ENCODE measurements around the gene RCOR1. TPM values are rescaled to one million over a fixed set of nuclear protein-coding genes. Genes with fewer than 3 reads are reported as not detected.
A peak's percentile ranks its signal among the peaks of the same experiment; 100 is the strongest.

Gene RCOR1
- total and polyA plus RNA-seq, 2 donors from 2014 or later: 4.9 to 17.9 TPM

- no peak overlapping the region for H3K9ac ChIP-seq (ENCODE audit: low read length in 3 of 3)
- H3K4me3 ChIP-seq (ENCODE audit: low read length in 3 of 3): no peak overlapping the region
- no peaks in the 10 kb centered on the region for H3K36me3 ChIP-seq (ENCODE audit: control insufficient read depth in 2 of 3, insufficient read depth in 3 of 3, low read length in 3 of 3)
- H3K27ac ChIP-seq (ENCODE audit: low read depth in 2 of 2, low read length in 2 of 2): no peak overlapping the region
- DNase-seq: peak in 4 of 5 donors; percentile 58 to 88 (median 75)
- intact Hi-C loops (cut with DNase I): no loop called here
- no peaks in the 10 kb centered on the region for H3K9me3 ChIP-seq (ENCODE audit: control insufficient read depth in 2 of 3, insufficient read depth in 1 of 3, low read length in 3 of 3)
- FAIRE-seq: peak; percentile 84
- no peaks in the 10 kb centered on the region for H3K27me3 ChIP-seq (ENCODE audit: control insufficient read depth, insufficient read depth, low read length)
- peak; percentile 70 for TF ChIP-seq CTCF (IDR thresholded peaks at IDR 0.05; ENCODE audit: borderline replicate concordance, extremely low read depth, insufficient read depth)
- H3K4me1 ChIP-seq (ENCODE audit: control insufficient read depth in 2 of 3, insufficient read depth in 2 of 3, low read depth in 1 of 3, low read length in 3 of 3): peaks cover 5 to 10% (median 7%) of the 10 kb centered on the region in 3 donors
Observed at GRCh38 chr14:102694530-102695166, 102.2 kb downstream of the RCOR1 start.

GRCh38 chr14:102695167-102695555, 102.7 kb downstream of the RCOR1 start:
- FAIRE-seq: no peak
- Histone ChIP-seq H3K9me3 (ENCODE audit: control insufficient read depth in 2 of 3, insufficient read depth in 1 of 3, low read length in 3 of 3) (no peaks in the 10 kb centered on the region), H3K36me3 (ENCODE audit: control insufficient read depth in 2 of 3, insufficient read depth in 3 of 3, low read length in 3 of 3) (no peaks in the 10 kb centered on the region), H3K9ac (ENCODE audit: low read length in 3 of 3) (no peak overlapping the region), H3K4me3 (ENCODE audit: low read length in 3 of 3) (no peak overlapping the region), H3K27me3 (ENCODE audit: control insufficient read depth, insufficient read depth, low read length) (no peaks in the 10 kb centered on the region), H3K27ac (ENCODE audit: low read depth in 2 of 2, low read length in 2 of 2) (no peak overlapping the region), H3K4me1 (ENCODE audit: control insufficient read depth in 2 of 3, insufficient read depth in 2 of 3, low read depth in 1 of 3, low read length in 3 of 3) (peaks cover 5 to 10% (median 7%) of the 10 kb centered on the region in 3 donors)
- DNase-seq: no peak
- intact Hi-C loops (cut with DNase I): no loop called here
- no peak for TF ChIP-seq CTCF (IDR thresholded peaks at IDR 0.05; ENCODE audit: borderline replicate concordance, extremely low read depth, insufficient read depth)

- no peak overlapping the region for H3K4me3 ChIP-seq (ENCODE audit: low read length in 3 of 3)
- DNase-seq (peak in 2 of 5 donors; percentile 9 to 27), FAIRE-seq (no peak)
- H3K27me3 ChIP-seq (ENCODE audit: control insufficient read depth, insufficient read depth, low read length): no peaks in the 10 kb centered on the region
- H3K9ac ChIP-seq (ENCODE audit: low read length in 3 of 3): no peak overlapping the region
- intact Hi-C loops (cut with DNase I): no loop called here
- peaks cover 0 to under 1% (median 0%) of the 10 kb centered on the region in 3 donors for H3K36me3 ChIP-seq (ENCODE audit: control insufficient read depth in 2 of 3, insufficient read depth in 3 of 3, low read length in 3 of 3)
- no peaks in the 10 kb centered on the region for H3K9me3 ChIP-seq (ENCODE audit: control insufficient read depth in 2 of 3, insufficient read depth in 1 of 3, low read length in 3 of 3)
- H3K4me1 ChIP-seq (ENCODE audit: control insufficient read depth in 2 of 3, insufficient read depth in 2 of 3, low read depth in 1 of 3, low read length in 3 of 3): peaks cover 5 to 10% (median 7%) of the 10 kb centered on the region in 3 donors
- H3K27ac ChIP-seq (ENCODE audit: low read depth in 2 of 2, low read length in 2 of 2): no peak overlapping the region
- no peak for TF ChIP-seq CTCF (IDR thresholded peaks at IDR 0.05; ENCODE audit: borderline replicate concordance, extremely low read depth, insufficient read depth)
Observed at GRCh38 chr14:102696332-102696731, 103.9 kb downstream of the RCOR1 start.

All from kidney (tissue), 14 donors.